ENCODE results near the gene COL21A1. TPM values are rescaled to one million over a fixed set of nuclear protein-coding genes. Genes with fewer than 3 reads are reported as not detected.

The COL21A1 gene
- total RNA-seq, 1 experiment from 2014 or later = 1.8 TPM

GRCh38 chr6:56176741-56177140 is 70.6 kb downstream of the COL21A1 start:
- Histone ChIP-seq H2BK5ac (ENCODE audit: insufficient read length, low read length) (no peak overlapping the region), H3K4ac (ENCODE audit: low read depth, low read length) (no peak overlapping the region), H3T11ph (ENCODE audit: low read length) (no peak overlapping the region), H3K27ac (ENCODE audit: insufficient read length, low read depth, low read length) (no peak overlapping the region), H4K5ac (ENCODE audit: insufficient read length, low read depth, low read length) (no peak overlapping the region), H2AFZ (ENCODE audit: low read length) (no peak overlapping the region), H3K27me3 (ENCODE audit: insufficient read depth, low read length) (no peaks in the 10 kb centered on the region), H3K4me1 (ENCODE audit: insufficient read depth, low read length) (no peaks in the 10 kb centered on the region), H4K91ac (ENCODE audit: insufficient read length, low read depth, low read length) (no peak overlapping the region), H3K23me2 (ENCODE audit: insufficient read length, low read depth, low read length, poor library complexity, severe bottlenecking) (no peaks in the 10 kb centered on the region), H4K8ac (replicated peaks; ENCODE audit: insufficient read length, low read depth, low read length) (no peak overlapping the region), H3K9me3 (ENCODE audit: control insufficient read depth, low read depth, low read length) (no peaks in the 10 kb centered on the region), H3K9ac (ENCODE audit: extremely low read depth, insufficient read length, low read length) (no peak overlapping the region), H3K79me2 (ENCODE audit: insufficient read depth, low read length) (no peaks in the 10 kb centered on the region), H2BK20ac (ENCODE audit: low read depth, low read length, poor library complexity, severe bottlenecking) (no peak overlapping the region), H4K20me1 (ENCODE audit: control insufficient read depth, insufficient read depth, insufficient read length) (no peaks in the 10 kb centered on the region), H3K23ac (ENCODE audit: insufficient read length, low read depth, low read length) (no peak overlapping the region), H3K14ac (ENCODE audit: insufficient read depth, low read length) (no peak overlapping the region), H2BK120ac (ENCODE audit: low read depth, low read length, poor library complexity, severe bottlenecking) (no peak overlapping the region), H3K4me2 (ENCODE audit: insufficient read depth, insufficient read length, low read length) (no peak overlapping the region), H2AK5ac (ENCODE audit: insufficient read length, low read length) (no peak overlapping the region), H2BK15ac (ENCODE audit: low read depth, low read length) (no peak overlapping the region), H3K79me1 (ENCODE audit: insufficient read depth, low read depth, low read length, poor library complexity, severe bottlenecking) (no peaks in the 10 kb centered on the region), H2BK12ac (ENCODE audit: insufficient read length, low read depth, low read length) (no peak overlapping the region), H3K56ac (ENCODE audit: insufficient read length, low read depth, low read length) (no peak overlapping the region), H3K18ac (ENCODE audit: insufficient read length, low read depth, low read length) (no peak overlapping the region)
- H3K36me3 Mint-ChIP-seq (ENCODE audit: insufficient read depth in 1 of 3, low read depth in 3 of 3) = peaks cover 8 to 26% (median 13%) of the 10 kb centered on the region in 3 experiments
- TF ChIP-seq, protein P1, sequence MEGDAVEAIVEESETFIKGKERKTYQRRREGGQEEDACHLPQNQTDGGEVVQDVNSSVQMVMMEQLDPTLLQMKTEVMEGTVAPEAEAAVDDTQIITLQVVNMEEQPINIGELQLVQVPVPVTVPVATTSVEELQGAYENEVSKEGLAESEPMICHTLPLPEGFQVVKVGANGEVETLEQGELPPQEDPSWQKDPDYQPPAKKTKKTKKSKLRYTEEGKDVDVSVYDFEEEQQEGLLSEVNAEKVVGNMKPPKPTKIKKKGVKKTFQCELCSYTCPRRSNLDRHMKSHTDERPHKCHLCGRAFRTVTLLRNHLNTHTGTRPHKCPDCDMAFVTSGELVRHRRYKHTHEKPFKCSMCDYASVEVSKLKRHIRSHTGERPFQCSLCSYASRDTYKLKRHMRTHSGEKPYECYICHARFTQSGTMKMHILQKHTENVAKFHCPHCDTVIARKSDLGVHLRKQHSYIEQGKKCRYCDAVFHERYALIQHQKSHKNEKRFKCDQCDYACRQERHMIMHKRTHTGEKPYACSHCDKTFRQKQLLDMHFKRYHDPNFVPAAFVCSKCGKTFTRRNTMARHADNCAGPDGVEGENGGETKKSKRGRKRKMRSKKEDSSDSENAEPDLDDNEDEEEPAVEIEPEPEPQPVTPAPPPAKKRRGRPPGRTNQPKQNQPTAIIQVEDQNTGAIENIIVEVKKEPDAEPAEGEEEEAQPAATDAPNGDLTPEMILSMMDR (conservative IDR thresholded peaks at IDR 0.05) = no peak
- H3K4me1 Mint-ChIP-seq = no peaks in the 10 kb centered on the region
- H3K4me3 Mint-ChIP-seq = no peak overlapping the region
- H3K9me3 Mint-ChIP-seq = peaks cover 39 to 41% of the 10 kb centered on the region in 2 experiments
- H3K27me3 Mint-ChIP-seq (ENCODE audit: low read depth) = no peaks in the 10 kb centered on the region
- DNase-seq = no peak
- H3K27ac Mint-ChIP-seq = no peak overlapping the region
